OCI-LY7 (cell line): ENCODE measurements around the gene GPC4. TPM values are rescaled to one million over a fixed set of nuclear protein-coding genes. Genes with fewer than 3 reads are reported as not detected.

Source experiments
- BruUV-seq: library from RNA; stranded (reverse); fragments of 400-500 nt; replicated peaks from 2 replicates; lab custom pipeline; 2021; lab: Mats Ljungman, UMichigan
- CTCF ChIA-PET: fragments of 300-600 bp; sonication (Branson Sonifier 250); formaldehyde crosslinking; loops from one replicate; lab custom pipeline; 2022; ENCODE audit warnings: antibody characterized with exemption; ENCODE audit not compliant: unreplicated experiment; lab: Charles Lee
- POLR2A ChIA-PET: fragments of 300-600 bp; sonication (Branson Sonifier 250); formaldehyde crosslinking; loops from one replicate; lab custom pipeline; 2022; ENCODE audit warnings: antibody characterized with exemption; lab: Charles Lee
- DNase-seq: peaks from one replicate; pipeline ENCODE4 v3.0.0-alpha.2; 2015; ENCODE audit warnings: low spot score
- H2AFZ ChIP-seq: fragments of 200-600 bp; sonication (generic), shearing (Covaris generic); 2 replicates; pipeline ENCODE4 v1.6.1; 2014; ENCODE audit warnings: mild to moderate bottlenecking, antibody characterized with exemption, low read length, moderate library complexity
- H3K27ac ChIP-seq: fragments of 200-600 bp; sonication (generic); 2 replicates; pipeline ENCODE4 v1.5.1; 2014; ENCODE audit warnings: mixed run types, low read depth, mild to moderate bottlenecking, moderate library complexity, low read length, inconsistent platforms; ENCODE audit not compliant: poor library complexity, severe bottlenecking
- H3K36me3 ChIP-seq: fragments of 200-600 bp; sonication (generic); 2 replicates; pipeline ENCODE4 v1.6.1; 2014; ENCODE audit warnings: mild to moderate bottlenecking, antibody characterized with exemption, low read length, moderate library complexity, mixed read lengths; ENCODE audit not compliant: insufficient read depth
- H3K4me1 ChIP-seq: fragments of 200-600 bp; sonication (generic); 2 replicates; pipeline ENCODE4 v1.5.1; 2014; ENCODE audit warnings: mild to moderate bottlenecking, low read length; ENCODE audit not compliant: insufficient read depth, poor library complexity, severe bottlenecking
- H3K4me2 ChIP-seq: fragments of 200-600 bp; sonication (generic); 2 replicates; pipeline ENCODE4 v1.6.1; 2014; ENCODE audit warnings: mild to moderate bottlenecking, low read length
- H3K4me3 ChIP-seq: fragments of 200-600 bp; sonication (generic); 2 replicates; pipeline ENCODE4 v1.5.1; 2014; ENCODE audit warnings: mild to moderate bottlenecking, low read depth, low read length; ENCODE audit not compliant: poor library complexity, severe bottlenecking
- H3K79me2 ChIP-seq: fragments of 200-600 bp; sonication (generic); 2 replicates; pipeline ENCODE4 v1.6.1; 2016; ENCODE audit warnings: low read depth, mild to moderate bottlenecking, low read length, moderate library complexity, mixed read lengths; ENCODE audit not compliant: insufficient read depth
- H3K9me2 ChIP-seq: fragments of 200-600 bp; sonication (generic); 2 replicates; pipeline ENCODE4 v1.6.1; 2016; ENCODE audit warnings: mild to moderate bottlenecking, low read length, mixed read lengths; ENCODE audit not compliant: insufficient read depth
- H3K9me3 ChIP-seq: fragments of 200-600 bp; sonication (generic); 2 replicates; pipeline ENCODE4 v1.6.1; 2014; ENCODE audit warnings: mild to moderate bottlenecking, mixed run types, low read length, mixed read lengths
- H4K20me1 ChIP-seq: fragments of 200-600 bp; sonication (generic); 2 replicates; pipeline ENCODE4 v1.6.1; 2014; ENCODE audit warnings: mild to moderate bottlenecking, antibody characterized with exemption, low read length, moderate library complexity, mixed read lengths; ENCODE audit not compliant: insufficient read depth
- CTCF ChIP-seq: fragments of 200-600 bp; sonication (generic); conservative IDR thresholded peaks from 2 replicates; pipeline ENCODE4 v1.5.1; 2014; ENCODE audit warnings: mild to moderate bottlenecking, antibody characterized with exemption, low read length, moderate library complexity, mixed read lengths
- EZH2phosphoT487 ChIP-seq: fragments of 200-600 bp; sonication (generic); IDR thresholded peaks from 2 replicates; pipeline ENCODE4 v1.6.1; 2018; ENCODE audit warnings: low read depth, borderline replicate concordance, mild to moderate bottlenecking, mixed run types, antibody characterized with exemption, low read length, moderate library complexity, mixed read lengths
- intact Hi-C: fragments of 100-400 bp; cut with micrococcal nuclease; formaldehyde crosslinking; loops from one replicate; pipeline ENCODE4 v1.10.0; 2022; ENCODE audit not compliant: unreplicated experiment
- total RNA-seq, 2 experiments: library from RNA; depleted of rRNA in 1 of 2; stranded (reverse); fragments of >200 nt in 1 of 2; shearing (Covaris generic) in 1 of 2; gene quantifications; 2 replicates each; pipeline ENCODE4 v1.2.3, GENCODE V29; 2014 to 2022

The GPC4 gene
- total RNA-seq, 2 experiments from 2014 or later = not detected

GRCh38 chrX:133297284-133297683 lies 118.0 kb downstream of the GPC4 start:
- TF ChIP-seq CTCF (no peak), EZH2phosphoT487 (no peak)
- no peaks in the 10 kb centered on the region for H3K79me2 ChIP-seq
- CTCF ChIA-PET = no interaction called here

GRCh38 chrX:133294126-133294525 lies 121.2 kb downstream of the GPC4 start:
- Histone ChIP-seq H3K4me2 (no peak overlapping the region), H4K20me1 (no peaks in the 10 kb centered on the region), H3K9me3 (no peaks in the 10 kb centered on the region), H2AFZ (no peak overlapping the region), H3K9me2 (no peaks in the 10 kb centered on the region), H3K79me2 (no peaks in the 10 kb centered on the region), H3K36me3 (no peaks in the 10 kb centered on the region), H3K4me1 (no peaks in the 10 kb centered on the region), H3K27ac (no peak overlapping the region), H3K4me3 (no peak overlapping the region)
- DNase-seq = no peak
- POLR2A ChIA-PET = no interaction called here
- TF ChIP-seq CTCF (no peak), EZH2phosphoT487 (no peak)
- BruUV-seq = no TSS peak
- intact Hi-C loops = no loop called here
- CTCF ChIA-PET = no interaction called here

More at GRCh38 chrX:133297284-133297683, 118.0 kb downstream of the GPC4 start:
- POLR2A ChIA-PET = no interaction called here
- Histone ChIP-seq H3K9me2 (no peaks in the 10 kb centered on the region), H2AFZ (no peak overlapping the region), H3K4me1 (no peaks in the 10 kb centered on the region), H3K4me2 (no peak overlapping the region), H3K9me3 (no peaks in the 10 kb centered on the region), H3K36me3 (no peaks in the 10 kb centered on the region), H3K4me3 (no peak overlapping the region), H3K27ac (no peak overlapping the region), H4K20me1 (no peaks in the 10 kb centered on the region)
- intact Hi-C loops = no loop called here
- no peak for DNase-seq
- no TSS peak for BruUV-seq

GRCh38 chrX:133290076-133290475 lies 125.2 kb downstream of the GPC4 start:
- Histone ChIP-seq H3K9me3 (no peaks in the 10 kb centered on the region), H3K79me2 (no peaks in the 10 kb centered on the region), H3K9me2 (no peaks in the 10 kb centered on the region), H3K4me2 (no peak overlapping the region), H4K20me1 (no peaks in the 10 kb centered on the region), H2AFZ (no peak overlapping the region), H3K4me1 (no peaks in the 10 kb centered on the region), H3K36me3 (no peaks in the 10 kb centered on the region), H3K27ac (no peak overlapping the region), H3K4me3 (no peak overlapping the region)
- TF ChIP-seq EZH2phosphoT487 = no peak
- no peak for TF ChIP-seq CTCF
- CTCF ChIA-PET = no interaction called here
- DNase-seq = no peak
- POLR2A ChIA-PET = no interaction called here
- BruUV-seq = no TSS peak
- intact Hi-C loops = no loop called here
